Stimulated activated CD8-positive, alpha-beta memory T cell treated with anti-CD3 and anti-CD28 coated beads, Interleukin-15, amount 100 ng/mL, for 4 hours (primary cell): ENCODE results near the gene PNPLA4.
A peak's percentile ranks its signal among the peaks of the same experiment; 100 is the strongest.

Experiments
- DNase-seq, 2 donors: peaks; one replicate each; pipeline ENCODE4 v3.0.0-alpha.2; 2020; ENCODE audit warnings: low read depth in 2 of 2

Gene PNPLA4

GRCh38 chrX:7927259-7928167, at the start of gene PNPLA4:
Gene PNPLA4 (minus strand): TSS chrX:7927413. CDS start chrX:7926119, 1,294 bp downstream.
- DNase-seq: peak; percentile 58 to 72

GRCh38 chrX:7972586-7972985, 45.4 kb upstream of the PNPLA4 start:
- DNase-seq: no peak

DNA sequence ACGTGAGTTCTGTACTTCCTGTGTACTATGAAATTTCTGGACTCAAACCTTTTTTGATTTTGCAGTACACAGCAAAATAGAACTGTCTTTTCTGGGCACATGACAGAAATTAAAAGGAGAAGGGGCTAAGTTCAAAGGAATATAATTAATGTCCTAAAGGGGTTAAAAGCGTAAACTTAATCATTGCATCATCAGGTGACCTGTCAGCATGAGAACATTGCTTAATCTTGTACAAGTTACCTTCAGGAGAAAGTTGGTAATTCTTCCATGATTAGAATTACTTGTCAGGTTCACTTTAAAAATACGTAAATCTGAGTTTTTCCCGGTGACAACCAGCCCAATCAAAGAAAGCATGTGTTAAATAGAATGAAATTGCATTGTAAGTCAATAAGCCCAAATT, 43.2 kb upstream of the PNPLA4 start:
- DNase-seq: no peak

DNA sequence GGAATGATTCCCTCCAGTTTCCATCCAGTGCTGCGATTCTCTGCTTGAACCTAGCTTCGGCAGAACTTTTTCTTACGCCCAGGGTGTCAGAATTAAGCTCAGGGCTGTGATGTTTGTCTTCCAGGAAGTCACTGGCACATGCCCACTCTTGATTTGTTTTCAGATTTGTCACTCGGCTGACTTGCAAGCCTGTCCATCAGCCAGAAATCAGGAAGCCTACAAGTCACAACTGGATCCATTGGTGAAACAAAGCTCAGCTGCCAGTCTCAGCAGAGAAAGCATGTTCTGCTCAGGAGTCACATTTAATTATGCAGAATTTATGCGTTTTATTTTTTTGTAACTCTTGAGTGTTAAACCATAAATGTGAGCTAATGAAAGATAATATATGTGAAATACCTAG, 38.2 kb upstream of the PNPLA4 start:
- DNase-seq: no peak

- no peak for DNase-seq
These were observed 33.0 kb upstream of the PNPLA4 start for GRCh38 chrX:7960246-7960645.

GRCh38 chrX:7953446-7953845, 26.2 kb upstream of the PNPLA4 start:
- no peak for DNase-seq

DNA sequence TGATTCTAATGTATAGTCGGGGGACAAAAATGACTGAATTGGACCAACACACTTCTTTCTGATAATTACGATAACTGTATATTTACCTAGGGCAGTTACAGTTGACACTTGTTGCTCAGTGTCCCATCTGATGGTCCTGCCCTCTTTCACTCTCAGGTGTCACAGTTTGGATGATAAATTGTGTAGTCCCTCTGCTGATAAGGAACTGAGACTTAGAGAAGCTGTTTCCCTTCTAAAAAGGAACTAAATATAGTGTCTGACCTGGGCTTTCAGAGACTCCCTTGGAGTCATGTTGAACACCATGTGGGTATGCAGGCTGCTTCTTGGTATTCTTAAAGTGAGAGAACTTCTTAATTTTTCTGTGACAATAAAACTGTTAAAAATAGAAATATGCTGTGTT, 23.7 kb upstream of the PNPLA4 start:
- DNase-seq: no peak

- DNase-seq: no peak
These were observed 21.3 kb upstream of the PNPLA4 start for GRCh38 chrX:7948483-7948882.

DNA sequence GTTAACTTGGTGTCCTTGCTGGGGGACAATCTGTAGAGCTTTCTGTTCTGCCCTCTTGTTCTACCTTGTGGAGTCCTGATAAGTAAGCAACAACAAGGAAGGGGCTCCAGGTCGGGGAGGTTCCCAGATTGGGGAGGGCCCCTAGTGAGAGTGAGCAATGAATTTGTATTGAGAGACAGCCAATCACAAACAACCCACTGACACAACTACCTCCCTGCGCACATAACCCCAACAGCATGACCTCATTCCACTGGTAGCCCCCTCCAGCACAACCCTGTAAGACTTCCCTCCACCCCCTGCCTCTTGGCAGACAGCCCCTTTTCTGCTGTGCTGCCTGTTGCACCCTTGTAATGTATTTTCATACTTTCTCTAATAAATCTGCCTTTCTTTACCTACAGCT, 19.7 kb upstream of the PNPLA4 start:
- no peak for DNase-seq

- no peak for DNase-seq
These were observed 16.5 kb upstream of the PNPLA4 start for GRCh38 chrX:7943600-7944245.

- DNase-seq: no peak
These were observed 14.3 kb upstream of the PNPLA4 start for GRCh38 chrX:7941390-7942042.

- no peak for DNase-seq
These were observed 6.8 kb upstream of the PNPLA4 start for GRCh38 chrX:7934026-7934425.

DNA sequence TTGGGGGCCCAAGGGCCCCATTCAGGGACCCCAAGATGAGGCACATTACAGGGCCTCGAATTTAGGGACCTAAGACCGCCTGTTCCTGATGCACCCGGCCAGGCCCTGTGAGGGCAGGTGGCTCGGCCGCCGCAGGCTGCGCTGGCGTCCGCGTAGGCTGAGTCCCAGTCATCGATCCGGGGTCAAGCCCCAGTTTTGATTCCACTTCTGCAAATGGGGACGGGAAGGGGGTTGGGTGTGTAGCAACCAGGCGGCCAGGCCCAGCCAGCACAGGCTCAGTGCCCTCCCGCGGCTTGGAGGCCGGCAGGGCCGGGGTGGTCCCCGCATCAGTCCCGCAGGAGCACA, 327 bp downstream of the PNPLA4 start:
- no peak for DNase-seq

DNA sequence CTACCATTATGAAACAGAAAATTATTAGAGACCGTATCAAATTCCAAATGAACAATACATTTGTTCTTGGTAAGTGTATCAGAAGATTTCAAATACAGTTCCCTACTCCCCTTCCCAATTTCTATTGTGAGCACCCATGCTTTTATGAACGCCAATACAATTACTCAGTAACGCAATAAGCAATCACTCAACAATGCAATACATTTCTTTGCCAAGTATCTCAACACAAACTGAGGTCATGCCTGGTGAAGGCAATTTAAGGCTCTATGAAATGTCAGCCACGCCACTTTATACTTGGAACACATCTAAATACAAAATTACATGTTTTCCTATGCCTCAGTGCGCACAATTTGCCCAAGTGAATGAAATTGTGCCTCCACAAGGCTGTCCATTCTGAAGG, 712 bp downstream of the PNPLA4 start:
- DNase-seq: no peak

- DNase-seq: peak; percentile 17 to 33
These were observed 1.2 kb downstream of the PNPLA4 start for GRCh38 chrX:7925867-7926472.

DNA sequence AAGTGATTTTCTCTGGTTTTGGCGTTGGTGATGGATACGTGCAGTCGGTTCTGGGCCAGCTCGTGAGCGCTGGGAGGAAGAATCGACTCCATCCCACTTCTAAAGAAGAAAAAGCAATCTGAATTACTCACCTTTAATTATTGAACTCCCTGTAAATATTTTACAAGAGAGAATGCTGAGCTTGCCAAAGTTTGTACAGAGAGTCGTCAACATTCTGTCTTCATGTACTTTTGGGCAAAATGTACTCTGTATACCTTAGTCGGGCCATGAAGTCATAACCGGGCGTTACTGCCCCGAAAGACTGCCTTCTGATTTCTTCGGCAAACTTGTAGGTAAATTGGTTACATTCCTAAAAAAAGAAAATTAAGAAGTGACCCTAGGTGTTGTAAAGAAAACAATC, 5.5 kb downstream of the PNPLA4 start:
- DNase-seq: no peak

- DNase-seq: no peak
These were observed 18.4 kb downstream of the PNPLA4 start for GRCh38 chrX:7908821-7909220.

DNA sequence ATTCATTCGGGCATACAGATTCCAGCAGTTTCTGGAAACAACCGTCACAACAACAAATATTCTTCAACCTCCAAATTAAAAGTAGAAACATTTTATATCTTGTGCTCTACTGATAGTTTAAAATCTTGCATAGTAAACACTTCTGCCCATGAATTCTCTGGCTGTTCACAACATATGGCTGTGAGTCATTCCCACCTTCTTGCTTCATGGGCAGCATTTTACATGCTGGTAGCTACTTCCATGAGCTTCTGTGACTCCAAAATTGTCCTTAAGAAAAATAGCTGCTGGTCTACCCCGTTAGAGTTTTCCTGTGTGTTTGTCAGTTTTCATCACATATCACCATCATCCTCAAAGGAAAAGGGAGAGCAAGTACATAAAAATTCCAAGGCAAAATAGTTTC, 22.7 kb downstream of the PNPLA4 start:
- no peak for DNase-seq

GRCh38 chrX:7891928-7892327, 35.3 kb downstream of the PNPLA4 start:
- DNase-seq: no peak

DNA sequence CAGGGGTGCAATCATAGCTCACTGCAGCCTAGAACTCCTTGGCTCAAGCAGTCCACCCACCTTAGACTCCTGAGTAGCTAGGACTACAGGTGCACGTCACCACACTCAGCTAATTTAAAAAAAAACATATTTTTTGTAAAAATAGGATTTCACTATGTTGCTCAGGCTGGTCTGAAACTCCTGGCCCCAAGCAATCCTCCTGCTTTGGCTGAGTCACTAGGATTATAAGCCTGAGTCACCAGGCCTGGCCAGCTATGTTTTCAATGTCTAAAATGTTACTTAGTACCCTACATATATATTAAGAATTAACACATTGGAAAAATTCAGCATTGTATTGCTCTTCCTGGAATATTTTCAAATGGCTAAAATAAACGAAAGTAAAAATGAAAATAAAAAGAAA, 37.5 kb downstream of the PNPLA4 start:
- DNase-seq: no peak

DNA sequence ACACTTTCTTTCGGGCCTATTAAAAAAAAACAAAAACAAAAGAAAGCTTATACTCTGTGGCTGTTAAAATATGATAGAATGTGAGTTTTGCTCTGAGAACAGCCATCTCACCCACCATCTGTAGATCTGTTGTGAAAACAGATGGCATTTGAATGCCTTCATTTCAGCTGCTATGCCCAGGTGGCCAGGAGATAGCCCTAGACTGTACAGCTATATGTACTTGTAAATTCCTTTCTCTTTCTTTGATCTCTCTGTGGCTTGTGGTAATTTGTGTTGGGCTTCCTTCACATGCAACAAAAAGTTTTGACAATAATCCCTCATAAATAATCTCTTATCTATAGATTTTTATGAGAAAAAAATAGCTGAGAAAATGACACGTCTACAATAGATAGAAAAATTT, 38.1 kb downstream of the PNPLA4 start:
- no peak for DNase-seq

DNA sequence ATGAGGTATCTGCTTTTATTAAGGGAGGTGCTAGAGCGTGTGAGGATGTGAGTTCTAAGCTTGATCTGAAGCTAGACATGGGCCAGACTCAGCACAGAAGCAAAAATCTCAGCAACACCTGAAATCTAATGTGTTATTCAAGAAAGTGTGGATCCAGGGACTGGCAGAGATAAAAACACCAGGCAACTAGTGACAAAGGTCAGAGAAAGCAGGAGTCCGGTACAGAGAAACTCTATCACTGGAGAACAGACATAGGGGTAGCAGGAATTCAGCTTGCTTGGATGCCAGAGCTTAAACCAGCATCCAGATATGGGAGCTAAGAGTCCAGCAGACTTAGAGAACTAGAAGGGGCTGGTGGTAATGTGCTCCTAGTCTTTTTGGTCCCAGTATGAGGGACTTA, 50.3 kb downstream of the PNPLA4 start:
- DNase-seq: no peak
